ENCODE results near the gene PDCD10. TPM values are rescaled to one million over a fixed set of nuclear protein-coding genes. Genes with fewer than 3 reads are reported as not detected.

Gene PDCD10
- total and polyA plus RNA-seq, 2 donors (not counting 3 experiments of a cell fraction or from before 2014, with no cell fraction given) = 21.3 to 47.8 TPM

DNA sequence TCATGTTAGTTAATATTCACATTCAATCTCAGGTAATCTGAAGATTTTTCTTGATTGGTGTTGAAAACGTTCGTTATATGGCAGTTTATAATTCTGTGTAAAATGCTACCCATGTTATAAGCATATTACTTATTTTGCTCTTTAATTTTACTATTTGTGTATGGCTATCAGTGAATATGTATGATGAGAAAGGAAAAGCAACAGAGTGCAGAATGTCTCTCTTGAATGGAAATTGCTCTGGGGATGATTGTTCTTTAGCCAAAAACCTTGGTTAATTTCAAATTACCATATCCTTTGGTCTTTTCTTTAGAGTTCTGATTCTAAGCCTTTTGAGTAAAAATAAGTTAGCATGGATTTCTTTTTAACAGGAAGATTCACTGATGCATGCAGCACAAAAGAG is 3.3 kb upstream of the PDCD10 start:
- H3K4me3 ChIP-seq (replicated peaks in 1 of 3; ENCODE audit: insufficient read depth in 1 of 3, low read depth in 1 of 3, low read length in 3 of 3) = no peak overlapping the region
- ChIA-PET CTCF (no interaction called here), POLR2A (no interaction called here)
- dilution Hi-C loops (cut with MboI; ENCODE audit: extremely low pct_ligation_motif_present, low sequenced_read_pairs) = no loop called here
- DNase-seq (ENCODE audit: low read depth, low spot score) (no peak), FAIRE-seq (no peak)
- no peaks in the 10 kb centered on the region for H4K20me1 ChIP-seq (replicated peaks; ENCODE audit: control insufficient read depth, extremely low read depth, insufficient read depth, low read length)
- peaks cover 10% of the 10 kb centered on the region for H3K4me1 ChIP-seq (ENCODE audit: control insufficient read depth, extremely low read depth, insufficient read depth, low read length)
- peaks cover 14% of the 10 kb centered on the region for H3K79me2 ChIP-seq (ENCODE audit: control insufficient read depth, insufficient read depth, low read length)
- no peaks in the 10 kb centered on the region for H3K9me3 ChIP-seq (replicated peaks; ENCODE audit: control insufficient read depth, insufficient read depth, low read length)
- no peaks in the 10 kb centered on the region for H3K9me1 ChIP-seq (replicated peaks; ENCODE audit: control insufficient read depth, extremely low read depth, insufficient read depth, low read length)
- no peaks in the 10 kb centered on the region for H3K36me3 ChIP-seq (ENCODE audit: control insufficient read depth in 2 of 2, extremely low read depth in 1 of 2, insufficient read depth in 2 of 2, low read length in 2 of 2)
- H3K9ac ChIP-seq (replicated peaks; ENCODE audit: extremely low read depth, insufficient read depth, low read length) = no peak overlapping the region
- H2AFZ ChIP-seq (ENCODE audit: low read depth, low read length) = no peak overlapping the region
- no peak overlapping the region for H3K27ac ChIP-seq (ENCODE audit: insufficient read depth, low read depth, low read length)
- H3K4me2 ChIP-seq (ENCODE audit: insufficient read depth, low read length) = no peak overlapping the region
- H3K27me3 ChIP-seq (ENCODE audit: control insufficient read depth in 2 of 2, insufficient read depth in 2 of 2, low read length in 2 of 2) = peaks cover 0 to 9% of the 10 kb centered on the region in 2 experiments
- intact Hi-C loops (cut with micrococcal nuclease) = loop anchor here (5.0 kb wide), 2 partner anchors 309 to 359 kb away; partner anchors contain the start of gene GOLIM4
- no TSS peak for BruUV-seq (replicated peaks)
- TF ChIP-seq POLR2AphosphoS5 (IDR thresholded peaks at IDR 0.05; ENCODE audit: insufficient read depth, low read depth, low read length) (no peak), POLR2A (IDR thresholded peaks at IDR 0.05; ENCODE audit: low read depth, low read length) (no peak), JUN (IDR thresholded peaks at IDR 0.05; ENCODE audit: borderline replicate concordance, insufficient read depth, insufficient read length, low read depth) (no peak), EZH2 (IDR thresholded peaks at IDR 0.05; ENCODE audit: borderline replicate concordance, low read depth, low read length, severe bottlenecking) (no peak), FOS (IDR thresholded peaks at IDR 0.05; ENCODE audit: borderline replicate concordance, insufficient read depth, low read length) (no peak), MYC (IDR thresholded peaks at IDR 0.05; ENCODE audit: low read depth, low read length) (no peak), GATA2 (IDR thresholded peaks at IDR 0.05; ENCODE audit: insufficient read depth, insufficient read length, low read depth, low read length) (no peak)
- TF ChIP-seq, protein P1, sequence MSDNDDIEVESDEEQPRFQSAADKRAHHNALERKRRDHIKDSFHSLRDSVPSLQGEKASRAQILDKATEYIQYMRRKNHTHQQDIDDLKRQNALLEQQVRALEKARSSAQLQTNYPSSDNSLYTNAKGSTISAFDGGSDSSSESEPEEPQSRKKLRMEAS (IDR thresholded peaks at IDR 0.05; ENCODE audit: insufficient read depth, insufficient read length) = no peak
- TF ChIP-seq, protein P2, sequence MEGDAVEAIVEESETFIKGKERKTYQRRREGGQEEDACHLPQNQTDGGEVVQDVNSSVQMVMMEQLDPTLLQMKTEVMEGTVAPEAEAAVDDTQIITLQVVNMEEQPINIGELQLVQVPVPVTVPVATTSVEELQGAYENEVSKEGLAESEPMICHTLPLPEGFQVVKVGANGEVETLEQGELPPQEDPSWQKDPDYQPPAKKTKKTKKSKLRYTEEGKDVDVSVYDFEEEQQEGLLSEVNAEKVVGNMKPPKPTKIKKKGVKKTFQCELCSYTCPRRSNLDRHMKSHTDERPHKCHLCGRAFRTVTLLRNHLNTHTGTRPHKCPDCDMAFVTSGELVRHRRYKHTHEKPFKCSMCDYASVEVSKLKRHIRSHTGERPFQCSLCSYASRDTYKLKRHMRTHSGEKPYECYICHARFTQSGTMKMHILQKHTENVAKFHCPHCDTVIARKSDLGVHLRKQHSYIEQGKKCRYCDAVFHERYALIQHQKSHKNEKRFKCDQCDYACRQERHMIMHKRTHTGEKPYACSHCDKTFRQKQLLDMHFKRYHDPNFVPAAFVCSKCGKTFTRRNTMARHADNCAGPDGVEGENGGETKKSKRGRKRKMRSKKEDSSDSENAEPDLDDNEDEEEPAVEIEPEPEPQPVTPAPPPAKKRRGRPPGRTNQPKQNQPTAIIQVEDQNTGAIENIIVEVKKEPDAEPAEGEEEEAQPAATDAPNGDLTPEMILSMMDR (IDR thresholded peaks at IDR 0.05; ENCODE audit: extremely low read depth in 1 of 2, insufficient read depth in 1 of 2, low read depth in 1 of 2, low read length in 2 of 2) = no peak

Measured in endothelial cell of umbilical vein (primary cell).